GM19372 (cell line): ENCODE measurements around the gene RNF41.
"Not testable (repeated sequence)": the region's sequence is repeated elsewhere in the genome, so short reads cannot be mapped to it uniquely, and the experiment has no call there.

Source experiments
- ATAC-seq: cut with Tn5 transposase; IDR thresholded peaks from one replicate; pipeline ENCODE4 v1.9.1; 2021; ENCODE audit warnings: mild to moderate bottlenecking, low read depth, moderate library complexity; ENCODE audit not compliant: unreplicated experiment

Gene RNF41

GRCh38 chr12:56156464-56157200 is 65.1 kb downstream of the RNF41 start:
- ATAC-seq = not testable (repeated sequence)

DNA sequence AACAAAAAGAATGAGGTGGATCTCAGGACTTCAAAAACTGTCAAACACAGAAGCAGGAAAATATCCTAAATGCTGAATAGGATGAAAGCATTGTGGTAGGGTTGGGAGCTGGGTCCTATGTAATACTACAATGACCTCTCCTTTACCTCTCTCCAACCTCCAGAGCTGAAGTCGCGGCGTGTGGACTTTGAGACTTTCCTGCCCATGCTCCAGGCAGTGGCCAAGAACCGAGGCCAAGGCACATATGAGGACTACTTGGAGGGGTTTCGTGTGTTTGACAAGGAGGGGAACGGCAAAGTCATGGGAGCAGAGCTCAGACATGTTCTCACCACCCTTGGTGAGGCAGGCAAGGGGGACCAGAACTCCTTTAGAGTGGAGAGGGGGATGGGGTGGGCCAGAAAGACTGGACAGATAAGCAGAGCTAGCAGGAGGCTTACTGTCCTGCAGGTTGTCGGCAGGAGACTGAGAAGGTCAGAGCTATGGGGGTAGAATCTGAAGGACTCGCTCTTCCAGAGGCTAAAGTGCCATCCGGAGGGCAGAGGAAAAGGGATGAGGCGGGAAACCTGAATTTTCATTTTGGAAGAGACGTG is 66.4 kb downstream of the RNF41 start:
- ATAC-seq = no peak

DNA sequence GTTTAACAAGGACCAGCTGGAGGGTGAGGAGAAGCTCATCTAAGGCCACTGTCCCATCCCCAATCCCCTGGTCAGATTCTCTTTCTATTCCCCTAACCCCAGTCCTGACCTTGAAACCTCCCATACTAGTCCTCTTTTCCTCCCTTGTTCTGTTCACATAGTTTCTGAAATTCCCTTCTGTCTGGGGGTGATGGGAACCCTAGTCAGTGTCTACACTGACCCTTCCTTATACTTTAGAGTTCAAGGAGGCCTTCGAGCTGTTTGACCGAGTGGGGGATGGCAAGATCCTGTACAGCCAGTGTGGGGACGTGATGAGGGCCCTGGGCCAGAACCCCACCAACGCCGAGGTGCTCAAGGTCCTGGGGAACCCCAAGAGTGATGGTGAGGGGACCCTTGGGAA is 66.9 kb downstream of the RNF41 start:
- no peak for ATAC-seq

DNA sequence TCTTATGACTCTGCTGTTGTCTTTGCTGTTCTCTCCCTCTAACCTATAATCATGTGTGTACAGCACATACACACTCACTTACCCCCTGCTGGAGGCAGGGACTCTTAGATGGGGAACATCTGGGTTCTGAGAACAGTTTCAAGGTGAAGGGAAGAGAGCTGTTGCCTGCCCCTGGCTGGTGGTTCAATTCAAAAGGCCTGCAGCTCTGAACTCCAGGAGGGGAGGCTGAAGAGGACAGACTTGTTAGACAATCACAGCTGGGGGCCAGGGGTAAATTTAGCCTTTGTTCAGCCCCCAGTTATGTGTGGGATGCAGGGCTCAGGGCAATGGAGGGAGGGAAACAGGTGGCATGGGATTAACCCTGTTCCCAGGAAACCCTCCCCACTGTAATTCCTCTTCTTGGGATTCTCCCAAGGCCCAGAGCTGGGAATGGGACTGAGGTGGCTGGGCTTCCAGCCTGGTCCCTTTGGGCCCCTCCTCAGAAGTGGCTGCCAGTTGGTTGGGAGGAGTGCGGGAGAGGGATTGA is 67.4 kb downstream of the RNF41 start:
- ATAC-seq = no peak

DNA sequence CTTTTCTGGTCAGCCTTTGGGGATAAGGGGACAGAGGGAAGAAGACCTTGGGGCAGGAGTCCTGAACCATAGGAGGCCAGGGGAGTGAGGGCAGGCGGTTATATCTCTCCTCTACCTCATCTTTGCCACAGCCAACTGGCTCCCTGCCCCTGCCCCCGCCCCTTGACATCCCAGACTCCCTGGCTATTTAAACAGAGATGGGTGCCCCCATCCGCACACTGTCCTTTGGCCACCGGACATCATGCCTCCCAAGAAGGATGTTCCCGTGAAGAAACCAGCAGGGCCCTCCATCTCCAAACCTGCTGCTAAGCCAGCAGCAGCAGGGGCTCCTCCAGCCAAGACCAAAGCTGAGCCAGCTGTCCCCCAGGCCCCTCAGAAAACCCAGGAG is 68.0 kb downstream of the RNF41 start:
- ATAC-seq = no peak

DNA sequence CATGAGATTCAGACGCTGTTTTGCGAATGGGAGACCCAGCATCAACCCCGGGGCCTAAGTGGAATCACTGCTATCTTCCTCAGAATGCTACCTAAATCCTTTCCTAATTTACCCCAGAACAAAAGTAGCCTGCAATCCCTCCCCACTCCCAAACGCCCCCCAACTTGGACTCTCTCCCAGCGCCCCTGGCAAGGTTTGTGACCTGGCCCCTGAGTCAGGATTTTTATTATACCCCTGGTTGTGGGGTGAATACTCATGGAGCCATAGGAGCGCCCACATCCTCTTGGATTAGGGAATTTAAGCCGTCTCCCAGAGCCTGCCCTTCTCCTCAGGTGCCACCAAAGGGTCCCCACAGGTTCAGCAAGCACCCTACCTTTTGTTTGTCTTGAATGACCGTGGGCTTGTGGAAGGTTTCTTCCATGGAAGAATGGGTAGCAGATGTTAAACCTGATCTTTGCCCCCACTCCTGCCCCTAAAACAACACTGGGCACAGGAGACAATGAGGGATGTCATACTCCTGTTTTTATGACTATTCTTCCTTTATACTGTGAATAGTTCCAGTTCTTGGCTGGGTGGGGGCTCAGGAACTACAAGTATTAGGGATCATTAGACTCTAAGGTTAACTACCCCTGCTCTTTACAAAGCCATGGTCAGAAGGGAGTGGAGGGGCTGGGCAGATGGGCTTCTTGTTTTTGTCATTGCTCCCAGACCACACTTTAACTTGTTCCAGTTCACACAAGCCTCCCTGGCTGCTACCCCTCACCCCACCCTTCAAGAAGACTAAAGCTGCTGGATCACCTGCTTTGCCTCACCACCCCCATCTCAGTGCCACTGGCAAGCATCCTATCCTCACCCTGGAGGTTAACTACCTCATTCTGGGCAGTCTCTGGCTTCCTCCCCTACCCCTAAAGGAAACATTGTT is 68.7 kb downstream of the RNF41 start:
- ATAC-seq = no peak
